Lung microvascular endothelial cell (primary cell): ENCODE results near the gene MGAT5B. TPM values are rescaled to one million over a fixed set of nuclear protein-coding genes. Genes with fewer than 3 reads are reported as not detected.
"Not testable (repeated sequence)": the region's sequence is repeated elsewhere in the genome, so short reads cannot be mapped to it uniquely, and the experiment has no call there.

Source experiments
- DNase-seq, 2 donors: peaks; one replicate each; pipeline versions ENCODE4 v3.0.0 to v3.0.0-alpha.2; 2010; ENCODE audit warnings: low read depth in 2 of 2
- total RNA-seq: library from RNA; depleted of rRNA; stranded (reverse); fragments of >200 nt; gene quantifications from 2 replicates; pipeline ENCODE4 v1.2.1, GENCODE V29; 2014

The MGAT5B gene
- total RNA-seq, 1 donor from 2014 or later: 0.20 TPM

DNA sequence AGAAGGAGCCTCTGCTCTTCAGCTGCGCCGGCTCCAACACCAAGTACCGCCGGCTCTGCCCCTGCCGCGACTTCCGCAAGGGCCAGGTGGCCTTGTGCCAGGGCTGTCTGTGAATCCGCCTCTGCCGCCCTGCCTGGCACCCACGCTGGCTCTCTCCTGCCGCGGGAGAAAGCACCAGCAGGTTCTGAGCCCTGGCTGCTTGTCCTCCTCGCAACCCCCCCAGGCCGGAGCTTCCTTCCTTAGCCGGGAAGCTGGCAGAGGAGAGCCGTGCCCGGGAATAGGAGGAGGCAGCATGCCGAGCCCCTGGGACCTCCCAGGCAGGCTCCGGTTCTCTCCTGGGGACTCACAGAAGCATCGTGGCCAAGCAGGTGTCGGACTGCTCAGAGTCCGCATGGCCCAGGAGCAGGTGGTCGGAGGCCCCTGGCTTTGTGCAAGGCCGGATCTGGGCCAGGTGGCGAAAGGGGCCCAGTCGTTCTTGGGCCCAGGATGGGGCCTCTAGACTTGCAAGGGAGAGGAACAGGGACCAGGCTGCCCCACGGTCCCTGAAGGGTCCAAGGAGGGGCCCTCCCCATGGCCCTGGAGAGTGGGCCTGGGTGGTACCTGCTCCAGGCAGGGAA, 80.6 kb downstream of the MGAT5B start:
- no peak for DNase-seq

DNA sequence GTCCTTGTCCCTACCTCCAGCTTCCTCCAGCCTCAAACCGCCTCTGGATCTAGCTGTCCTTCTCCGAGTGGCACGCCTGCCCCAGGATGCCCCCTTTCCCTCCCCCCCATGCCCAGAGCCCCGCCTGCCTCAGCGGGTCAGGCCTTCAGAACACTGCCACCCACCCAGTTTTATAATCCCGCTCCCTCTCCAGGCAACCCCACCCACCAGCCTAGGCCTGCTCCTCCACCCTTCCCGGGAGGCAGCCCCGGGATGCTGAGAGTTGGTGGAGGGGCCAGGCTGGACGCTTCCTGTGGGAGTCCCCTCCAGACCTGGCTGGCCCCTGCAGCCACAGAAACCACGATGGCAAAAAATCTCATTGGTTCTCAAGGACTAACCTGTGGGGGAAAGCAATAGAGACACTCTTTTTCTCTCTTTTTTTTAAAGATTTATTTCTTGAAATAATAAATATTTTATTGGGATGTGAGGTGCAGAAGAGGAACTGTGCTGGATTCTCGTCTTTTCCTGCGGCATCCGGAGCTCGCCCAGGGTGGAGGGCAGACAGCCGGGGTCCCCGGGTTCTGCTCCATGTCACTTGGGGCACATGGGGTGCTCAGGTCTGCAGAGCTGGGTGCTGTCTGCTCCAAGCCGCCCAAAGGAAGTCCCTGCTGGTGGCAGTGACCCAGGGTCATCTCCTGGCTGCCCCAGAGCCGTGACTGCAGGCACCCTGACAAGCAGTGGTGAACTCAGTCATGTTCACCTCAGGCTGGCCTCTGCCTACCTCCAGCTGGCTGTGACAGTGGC, 81.9 kb downstream of the MGAT5B start:
- no peak for DNase-seq

DNA sequence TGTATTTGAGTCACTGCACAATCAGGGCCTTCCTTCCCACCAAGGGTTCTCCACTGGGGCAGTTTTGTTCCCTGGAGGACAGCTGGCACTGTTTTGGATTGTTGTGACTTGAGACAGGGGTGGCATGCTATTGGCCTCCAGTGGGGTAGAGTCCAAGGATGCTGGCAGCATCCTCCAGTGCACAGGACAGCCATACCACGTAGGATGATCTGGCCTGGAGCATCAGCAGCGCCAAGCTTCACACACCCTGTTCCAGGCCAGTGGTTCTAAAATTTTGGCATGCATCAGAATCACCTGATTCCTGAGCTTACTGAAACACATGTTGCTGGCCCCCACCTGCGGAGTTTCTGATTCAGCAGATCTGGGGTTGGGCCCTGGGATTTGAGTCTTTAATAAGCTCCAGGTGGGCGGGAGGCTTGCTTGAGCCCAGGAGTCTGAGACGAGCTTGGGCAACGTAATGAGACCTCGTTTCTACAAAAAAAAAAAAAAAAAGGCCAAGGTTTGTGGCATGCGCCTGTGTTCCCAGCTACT, 83.2 kb downstream of the MGAT5B start:
- no peak for DNase-seq

DNA sequence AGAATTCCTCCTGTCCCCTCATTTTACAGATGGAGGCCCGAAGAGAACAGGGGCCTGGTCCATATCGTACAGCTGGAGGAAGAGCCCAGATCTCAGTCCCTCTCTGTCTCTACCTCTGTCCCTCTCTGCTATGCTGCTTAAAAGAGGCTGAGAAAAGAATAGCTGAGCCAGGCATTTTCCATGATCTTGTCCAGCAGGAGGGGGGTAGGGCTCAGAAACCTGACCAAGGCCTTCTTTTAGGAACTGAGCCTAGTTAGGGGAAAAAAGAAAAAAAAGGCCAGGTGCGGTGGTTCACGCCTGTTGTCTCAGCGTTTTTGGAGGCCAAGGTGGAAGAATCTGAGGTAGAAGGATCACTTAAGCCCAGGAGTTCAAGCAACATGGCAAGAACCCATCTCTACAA, 84.2 kb downstream of the MGAT5B start:
- DNase-seq: no peak

DNA sequence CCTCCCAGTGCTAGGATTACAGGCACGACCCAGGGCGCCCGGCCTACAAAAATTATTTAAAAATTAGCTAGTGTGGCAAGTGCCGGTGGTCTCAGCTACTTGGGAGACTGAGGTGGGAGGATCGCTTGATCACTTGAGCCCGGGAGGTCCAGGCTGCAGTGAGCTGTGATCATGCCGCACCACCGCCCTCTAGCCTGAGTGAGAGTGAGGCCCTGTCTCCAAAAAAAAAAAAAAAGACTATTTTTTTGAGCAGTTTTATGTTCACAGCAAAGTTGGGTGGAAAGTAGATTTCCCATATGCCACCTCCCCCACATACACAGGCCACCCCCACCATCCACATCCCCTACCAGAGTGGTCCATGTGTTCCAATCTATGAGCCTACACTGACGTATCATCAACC, 84.9 kb downstream of the MGAT5B start:
- DNase-seq: no peak

DNA sequence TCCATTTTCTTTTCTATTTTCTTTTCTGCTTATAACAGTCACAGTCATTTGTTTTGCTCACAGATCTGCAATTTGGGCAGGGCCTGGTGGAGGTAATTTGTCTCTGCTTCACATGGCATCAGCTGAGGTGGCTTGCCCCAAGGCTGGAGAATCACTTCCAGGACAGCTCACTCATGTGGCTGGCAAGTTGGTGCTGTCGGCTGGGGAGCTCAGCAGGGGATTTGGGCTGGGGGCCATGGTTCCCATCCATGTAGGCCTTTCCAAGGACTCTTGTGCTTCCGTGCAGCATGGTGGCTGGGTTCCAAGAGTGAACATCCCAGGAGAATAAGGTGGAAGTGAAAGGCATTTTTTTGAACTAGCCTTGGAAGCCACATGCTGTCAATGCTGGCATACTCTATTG, 85.7 kb downstream of the MGAT5B start:
- no peak for DNase-seq

DNA sequence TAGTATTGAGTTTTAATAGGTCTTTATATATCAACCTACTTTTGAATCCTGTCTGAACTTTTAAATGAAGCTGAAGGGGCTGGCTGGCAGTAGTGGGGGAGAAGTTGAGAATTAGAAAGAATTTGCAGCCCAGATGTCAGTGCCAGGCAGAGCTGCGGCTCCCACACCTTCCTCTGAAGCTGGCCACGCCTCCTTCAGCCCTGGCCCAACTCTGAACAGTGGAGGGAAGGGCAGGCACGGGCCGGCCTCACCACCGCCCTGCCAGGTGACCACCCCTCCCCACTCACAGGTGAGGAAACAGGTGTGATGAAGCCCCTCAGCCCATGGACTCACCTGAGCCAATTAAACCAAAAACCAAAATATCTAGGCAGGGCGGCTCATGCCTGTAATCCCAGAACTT, 87.0 kb downstream of the MGAT5B start:
- no peak for DNase-seq

DNA sequence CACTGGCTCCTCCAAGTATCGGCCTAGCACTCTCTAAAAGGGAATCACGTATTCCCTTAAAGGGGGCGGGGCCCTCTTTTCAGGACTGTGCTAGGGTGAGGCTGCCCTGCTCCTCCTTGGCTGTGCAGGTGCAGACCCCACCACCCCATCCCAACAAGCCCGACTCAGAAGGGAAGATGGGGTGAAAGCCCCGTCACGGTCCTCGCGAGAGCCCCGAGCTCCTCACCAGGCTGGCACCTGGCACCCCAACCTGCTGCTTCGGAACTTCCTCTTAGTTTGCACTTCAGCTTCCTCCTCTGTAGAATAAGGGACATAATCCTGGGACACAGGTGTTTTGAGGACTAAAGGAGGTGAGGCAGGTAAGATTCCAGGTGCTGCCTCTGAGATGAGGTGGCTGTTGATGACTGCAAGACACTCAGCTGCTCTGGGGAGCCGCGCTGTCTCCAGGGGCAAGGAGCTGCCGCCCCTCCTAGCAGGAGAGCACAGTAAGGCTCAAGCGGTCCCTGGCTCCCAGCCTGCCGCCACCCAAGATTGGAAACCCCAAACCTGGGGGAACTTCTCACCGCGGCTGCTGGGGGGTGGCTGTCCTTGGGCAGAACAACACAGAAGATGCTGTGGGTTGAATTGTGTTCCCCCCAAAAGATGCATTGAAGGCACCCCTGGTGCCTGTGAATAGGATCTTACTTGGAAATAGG, 88.8 kb downstream of the MGAT5B start:
- no peak for DNase-seq

DNA sequence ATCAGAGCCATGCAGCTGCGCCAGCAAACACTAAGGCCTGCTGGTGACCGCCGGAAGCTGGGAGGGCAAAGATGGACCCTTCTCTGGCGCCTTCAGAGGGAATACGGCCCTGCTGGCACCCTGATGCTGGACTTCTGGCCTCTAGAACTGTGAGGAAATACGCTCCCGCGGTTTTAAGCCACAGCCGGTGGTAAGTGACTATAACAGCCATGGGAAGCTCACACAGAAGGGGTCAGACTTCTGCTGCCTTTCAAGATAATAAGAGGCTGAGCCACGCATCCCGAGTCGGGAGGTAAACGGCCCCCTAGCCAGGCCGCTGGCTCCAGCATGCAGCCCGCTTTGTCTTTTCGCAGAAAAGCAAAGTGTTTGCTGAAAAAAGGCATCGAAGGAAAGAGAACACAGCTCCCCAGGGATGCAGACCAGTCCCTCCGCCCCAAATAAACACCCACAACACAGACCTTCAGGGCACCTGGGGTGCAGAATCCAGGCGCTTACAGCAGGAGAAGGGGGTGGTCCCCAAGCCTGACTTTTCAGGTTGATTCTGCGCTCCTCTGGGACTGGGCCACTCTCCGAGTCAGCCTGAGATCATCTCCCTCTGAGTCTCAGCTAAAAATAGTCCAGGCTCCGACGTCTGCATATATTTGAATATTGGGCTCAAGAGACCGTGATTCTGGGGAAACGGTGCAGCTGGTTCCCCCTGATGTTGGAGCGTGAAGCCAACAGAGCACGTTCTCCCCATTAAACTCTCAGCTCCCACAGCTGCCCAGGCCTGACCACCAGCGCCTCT, 89.7 kb downstream of the MGAT5B start:
- no peak for DNase-seq

DNA sequence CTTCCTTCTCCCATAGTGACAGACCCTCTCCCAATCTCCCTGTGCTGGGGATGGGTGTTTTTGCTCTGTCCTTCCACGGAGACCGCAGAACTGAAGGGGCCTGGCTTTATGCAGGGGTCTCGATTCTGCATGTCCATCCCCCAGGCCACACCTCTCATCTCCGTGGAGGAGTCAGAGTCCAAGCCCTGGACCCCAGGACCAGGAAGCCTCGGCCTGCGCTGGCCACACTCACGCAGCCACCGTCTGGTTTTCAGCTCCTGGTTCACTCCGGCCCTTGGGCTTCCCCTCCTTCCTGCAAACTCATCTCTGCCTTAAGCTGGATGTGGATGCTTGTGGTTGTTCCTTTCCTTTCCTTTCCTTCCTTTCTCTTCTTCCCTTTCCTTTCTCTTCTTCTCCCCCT, 90.8 kb downstream of the MGAT5B start:
- no peak for DNase-seq

DNA sequence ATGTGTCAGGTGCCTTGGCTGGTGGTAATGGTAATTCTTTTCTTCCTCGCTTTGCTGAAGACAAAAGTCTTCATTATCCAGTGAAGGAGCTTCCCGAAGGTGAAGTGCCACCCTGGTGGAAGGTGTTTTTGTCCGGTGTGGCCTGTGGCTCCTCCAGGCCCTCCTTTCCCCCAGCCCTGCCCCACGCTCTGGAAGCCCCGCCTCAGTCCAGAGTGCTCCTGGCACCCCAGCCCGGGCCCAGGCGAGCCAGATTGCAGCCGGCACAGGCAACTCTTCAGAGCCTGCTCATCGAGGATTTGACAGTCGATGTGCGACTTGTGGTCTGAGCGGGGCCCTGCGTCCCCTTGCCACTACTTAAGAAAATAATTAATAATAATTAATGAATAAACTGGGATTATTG, 93.7 kb downstream of the MGAT5B start:
- no peak for DNase-seq

DNA sequence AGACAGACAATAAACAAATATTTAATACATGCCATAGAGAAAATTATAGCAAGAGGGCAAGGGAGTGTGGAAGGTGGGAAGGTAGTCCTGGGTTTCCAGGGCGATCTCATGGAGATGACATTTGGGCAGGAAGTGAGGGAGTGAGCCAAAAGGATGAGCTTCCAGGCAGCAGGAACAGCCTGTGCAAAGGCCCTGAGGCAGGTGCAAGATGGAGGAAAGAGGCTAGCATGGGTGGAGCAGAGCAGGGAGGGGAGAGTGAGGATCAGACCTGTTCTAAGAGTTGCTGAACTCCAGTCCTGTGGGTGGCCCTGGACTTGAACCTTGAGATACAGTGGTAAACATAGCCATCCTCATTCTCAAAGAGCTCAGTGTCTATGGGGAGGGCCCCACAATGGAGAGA, 94.7 kb downstream of the MGAT5B start:
- no peak for DNase-seq

DNA sequence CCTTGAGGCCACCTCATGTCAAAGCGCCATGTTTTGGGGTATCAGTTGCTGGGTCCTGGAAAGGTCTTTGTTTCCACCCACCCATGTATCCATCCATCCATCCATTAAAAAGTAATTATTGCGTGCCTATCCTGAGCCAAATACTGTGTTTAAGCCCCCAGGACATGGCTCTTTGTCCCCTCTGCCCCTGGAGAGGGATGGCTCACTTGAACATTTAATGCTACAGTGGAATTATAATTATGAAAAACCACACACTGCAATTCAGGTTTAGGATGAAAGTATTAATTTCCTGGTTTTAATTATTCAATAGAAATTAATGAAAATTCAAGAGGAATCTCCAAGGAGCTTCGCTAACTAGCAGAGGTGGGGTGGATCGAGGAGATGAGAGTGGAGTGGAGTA, 97.8 kb downstream of the MGAT5B start:
- no peak for DNase-seq

DNA sequence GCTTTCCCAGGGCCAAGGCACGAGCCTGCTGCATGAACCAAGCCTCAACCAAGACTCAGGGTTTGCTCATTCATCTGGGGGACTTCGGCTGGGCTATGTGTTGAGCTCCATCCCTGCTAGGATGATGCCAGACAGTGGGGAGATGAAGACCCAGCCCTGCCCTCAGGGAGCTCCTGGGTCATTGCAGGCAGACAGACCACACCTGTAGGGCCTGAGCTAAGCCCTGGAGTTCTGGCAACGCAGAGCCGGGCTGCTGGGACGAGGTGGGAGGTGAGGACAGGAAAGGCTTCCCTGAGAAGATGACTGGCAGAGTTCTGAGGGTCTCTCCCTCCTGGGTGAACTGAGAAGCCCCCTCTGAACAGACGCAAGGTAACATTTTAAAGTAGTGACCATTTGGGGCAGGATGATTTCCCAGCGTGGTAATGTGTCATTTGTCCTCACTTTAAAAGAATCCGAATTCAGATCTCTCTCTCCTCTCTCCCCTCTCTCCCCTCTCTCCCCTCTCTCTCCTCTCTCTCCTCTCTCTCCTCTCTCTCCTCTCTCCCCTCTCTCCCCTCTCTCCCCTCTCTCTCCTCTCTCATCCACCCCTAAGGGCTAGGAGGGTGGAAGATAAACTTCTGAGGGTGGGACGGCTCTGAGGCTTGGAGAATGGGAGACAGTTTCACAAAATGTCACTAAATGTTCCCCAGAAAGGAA, 98.4 kb downstream of the MGAT5B start:
- DNase-seq: no peak

DNA sequence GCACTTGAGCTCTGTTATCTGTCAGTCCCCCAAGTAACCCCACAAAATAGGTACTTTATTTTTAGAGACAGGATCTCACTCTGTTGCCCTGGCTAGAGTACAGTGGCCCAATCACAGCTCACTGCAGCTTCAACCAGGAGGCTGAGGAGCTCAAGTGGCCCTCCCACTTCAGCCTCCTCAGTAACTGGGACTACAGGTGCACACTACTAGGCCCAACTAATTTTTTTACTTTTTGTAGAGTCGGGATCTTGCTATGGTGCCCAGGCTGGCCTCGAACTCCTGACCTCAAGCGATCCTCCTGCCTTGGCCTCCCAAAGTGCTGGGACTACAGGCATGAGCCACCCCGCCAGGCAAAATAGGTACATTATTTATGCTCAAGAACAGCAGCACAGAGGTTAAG, 99.6 kb downstream of the MGAT5B start:
- no peak for DNase-seq

DNA sequence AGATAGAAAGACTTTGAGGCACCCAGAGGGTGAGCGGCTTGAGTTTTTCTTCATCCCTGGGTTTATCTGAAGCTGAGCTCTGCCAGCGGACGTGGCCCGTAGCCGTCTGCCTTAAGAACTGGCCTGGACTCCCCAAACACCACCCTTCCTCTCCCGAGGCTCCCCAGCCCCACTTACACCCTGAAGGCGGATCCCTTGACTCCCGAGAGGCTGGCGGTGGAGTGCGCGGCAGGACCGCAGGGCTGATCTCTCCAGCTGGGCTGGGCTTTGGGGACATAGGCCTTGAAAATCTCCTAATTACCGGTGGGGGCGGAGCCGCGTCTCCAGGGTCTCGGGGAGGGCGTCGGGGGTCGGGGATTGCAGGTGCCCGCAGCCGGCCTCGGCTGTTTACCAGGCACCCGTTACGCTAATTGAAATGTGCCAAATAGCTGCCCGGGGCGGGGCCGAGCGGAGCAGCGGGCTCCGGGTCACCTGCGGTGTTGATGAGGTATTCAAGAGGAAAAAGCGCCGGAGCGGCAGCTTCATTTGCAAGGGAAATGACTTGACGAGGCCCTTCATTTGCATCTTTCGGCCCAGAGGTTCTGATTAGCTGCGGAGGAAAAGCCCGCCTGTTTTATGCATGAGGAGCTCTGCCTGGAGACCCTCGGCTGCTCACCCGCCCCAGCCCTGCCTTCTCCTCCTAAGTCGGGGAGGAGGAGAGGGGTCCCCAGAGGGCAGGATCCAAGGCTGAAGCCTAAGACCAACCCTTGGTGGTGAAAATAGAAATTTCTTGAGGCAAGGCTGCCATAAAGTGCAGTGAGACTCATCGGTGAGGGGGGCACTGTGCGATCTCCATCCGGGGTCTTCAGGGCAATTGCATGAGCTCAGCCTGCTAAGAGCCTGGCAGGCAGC, 100.7 kb downstream of the MGAT5B start:
- no peak for DNase-seq

DNA sequence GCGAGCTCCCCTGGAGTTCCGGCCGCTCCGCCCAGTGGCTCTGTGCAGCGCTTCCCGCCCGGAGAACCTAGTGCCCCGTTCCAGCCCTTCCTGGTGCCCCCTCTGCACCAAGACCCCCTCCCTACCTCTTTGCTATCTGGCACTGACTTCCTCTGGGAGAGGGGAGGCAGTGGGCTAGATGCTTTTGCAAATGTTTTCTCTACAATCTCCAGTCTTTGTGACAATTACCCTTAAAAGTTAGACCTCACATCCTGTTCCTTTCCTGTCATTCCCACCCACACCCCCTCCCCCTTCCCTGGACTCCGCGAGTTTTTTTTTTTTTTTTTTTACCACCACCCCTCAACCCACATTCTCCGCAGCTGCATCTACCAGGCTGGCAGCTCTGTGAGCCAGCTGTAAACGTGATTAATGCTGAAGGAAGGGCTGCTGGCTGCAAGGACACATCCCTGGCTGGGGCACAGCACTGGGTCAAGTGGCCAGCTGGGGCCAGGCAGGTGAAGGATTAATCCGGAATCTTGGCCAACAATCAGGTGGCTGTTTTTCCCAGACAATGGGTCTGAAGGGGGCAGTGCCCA, 101.5 kb downstream of the MGAT5B start:
- DNase-seq: peak in 1 of 2 donors; percentile 11

DNA sequence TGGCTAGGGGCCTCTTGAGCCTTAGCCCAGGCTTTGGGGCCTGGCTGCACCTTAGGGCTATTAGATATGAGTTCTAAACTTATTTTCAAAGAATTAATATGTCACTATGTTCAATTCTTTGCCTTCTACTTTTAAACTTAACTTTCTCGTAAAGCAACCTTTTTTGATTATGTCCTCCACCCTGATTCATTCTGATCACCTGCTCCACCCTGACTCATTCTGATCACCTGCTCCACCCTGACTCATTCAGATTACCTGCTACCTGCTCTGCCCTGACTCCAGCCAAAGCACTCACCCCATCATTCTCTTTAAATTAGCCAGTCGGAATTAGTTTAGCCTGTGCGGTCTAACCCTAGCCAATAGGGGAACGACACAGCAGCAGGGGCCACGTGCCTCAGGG, 102.0 kb downstream of the MGAT5B start:
- DNase-seq: not testable (repeated sequence)

DNA sequence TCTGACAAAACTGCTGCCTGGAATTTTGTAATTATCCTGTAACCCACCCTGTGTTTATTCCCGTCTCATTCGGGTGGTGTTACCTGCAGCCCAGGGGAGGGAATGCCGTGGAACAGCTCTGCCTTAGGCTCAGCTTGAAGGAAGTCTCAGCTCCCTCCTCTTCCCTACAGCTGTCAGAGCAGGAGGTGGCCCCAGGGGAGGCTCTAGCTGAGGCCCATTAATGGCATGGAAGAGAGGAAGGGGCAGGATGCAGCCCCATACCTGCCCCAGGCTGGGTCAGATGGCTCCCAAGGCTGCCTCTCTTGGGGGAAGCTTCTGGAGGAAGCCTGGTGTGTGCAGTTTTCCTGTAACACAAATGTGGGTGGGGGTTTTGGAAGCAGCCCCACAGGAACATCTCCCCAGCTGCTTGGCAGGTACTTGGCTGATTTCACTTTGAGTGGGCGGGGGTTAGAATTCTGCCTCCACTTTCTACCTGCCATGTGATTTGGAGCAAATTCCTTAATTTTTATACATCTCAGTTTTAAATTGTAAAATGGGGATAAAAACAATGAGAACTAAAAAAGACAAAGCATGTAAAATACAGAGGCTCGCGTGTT, 103.9 kb downstream of the MGAT5B start:
- no peak for DNase-seq
